NCI-H2081 treated with DMSO at 0.1 percent for 48 hours (cell line): Measurements from ENCODE around the gene INSIG2.

ENCODE experiments used
- DNase-seq: peaks from one replicate; lab custom pipeline; 2025; lab: John Stamatoyannopoulos, UW

The INSIG2 gene

DNA sequence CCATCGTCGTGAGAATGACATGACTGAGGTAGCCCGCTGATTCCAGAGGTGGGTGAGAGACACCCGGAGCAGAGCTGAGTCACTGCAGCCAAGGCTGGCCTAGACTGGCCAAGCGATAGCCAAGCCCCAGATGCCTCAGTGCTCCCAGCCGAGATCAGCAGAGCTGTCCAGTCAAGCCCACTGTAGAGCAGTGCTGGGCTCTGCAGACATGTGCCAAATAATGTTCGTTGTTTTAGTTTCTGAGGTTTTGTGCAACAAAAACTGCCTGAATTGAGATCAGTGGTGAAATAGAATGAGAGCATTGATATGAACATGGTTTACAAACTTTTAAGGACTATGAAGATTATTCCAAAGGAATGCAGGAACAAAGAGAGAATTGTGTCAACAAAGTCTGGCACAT lies 42.1 kb downstream of the INSIG2 start:
- DNase-seq, result no peak

DNA sequence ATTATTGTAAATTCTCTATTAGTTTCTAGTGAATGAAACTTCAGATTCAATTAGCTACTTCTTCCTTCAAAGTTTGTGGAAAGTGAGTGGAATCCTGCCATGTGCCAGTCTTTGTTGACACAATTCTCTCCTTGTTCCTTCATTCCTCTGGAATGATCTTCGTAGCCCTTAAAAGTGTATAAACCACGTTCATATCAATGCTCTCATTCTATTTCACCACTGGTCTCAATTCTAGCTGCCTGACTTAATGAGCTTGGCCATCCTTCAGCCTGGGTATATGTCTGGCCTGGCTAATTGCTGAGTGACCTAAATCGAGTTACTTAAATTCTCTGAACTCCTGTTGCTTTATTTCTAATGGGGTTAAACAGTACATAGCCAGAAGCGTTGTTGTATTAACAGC lies 43.5 kb downstream of the INSIG2 start:
- no peak for DNase-seq

DNA sequence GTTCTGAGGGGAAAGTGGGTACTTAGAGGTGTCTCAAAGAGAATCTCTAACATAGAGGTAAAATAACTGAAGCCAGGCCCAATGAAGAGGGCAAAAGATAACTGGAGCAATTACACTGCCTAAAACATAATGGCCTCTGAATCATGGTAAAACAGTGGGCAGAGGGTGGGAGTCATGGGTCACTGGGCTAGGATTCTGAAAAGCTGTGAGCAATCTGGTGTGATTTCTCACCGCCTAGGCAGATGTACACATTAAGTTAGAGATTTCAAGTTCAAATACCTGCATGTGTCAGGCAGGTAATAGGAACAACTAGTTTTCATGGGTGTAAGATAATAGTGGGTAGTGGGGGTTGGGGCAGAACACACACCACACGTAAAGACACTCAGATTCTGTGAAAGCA lies 45.6 kb downstream of the INSIG2 start:
- no peak for DNase-seq

DNA sequence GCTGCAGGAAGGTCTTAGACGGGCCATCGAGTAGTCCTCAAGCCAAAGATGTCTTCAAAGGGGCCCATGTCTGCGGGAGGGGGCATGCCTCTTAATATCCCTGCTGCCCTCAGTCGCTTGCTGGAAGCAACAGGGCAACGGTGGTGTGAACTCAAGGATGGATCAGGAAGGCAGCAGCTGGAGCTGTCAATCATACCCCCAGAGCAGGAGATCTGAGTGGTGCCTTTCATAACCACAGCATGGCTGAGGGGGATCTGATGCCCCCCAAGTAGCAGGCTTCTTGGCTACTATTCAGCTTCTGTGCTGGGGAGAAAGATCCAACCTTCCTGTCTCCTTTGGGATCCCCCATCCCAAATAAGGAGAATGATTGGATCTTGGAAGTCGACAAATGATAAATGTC lies 46.4 kb downstream of the INSIG2 start:
- no peak for DNase-seq

DNA sequence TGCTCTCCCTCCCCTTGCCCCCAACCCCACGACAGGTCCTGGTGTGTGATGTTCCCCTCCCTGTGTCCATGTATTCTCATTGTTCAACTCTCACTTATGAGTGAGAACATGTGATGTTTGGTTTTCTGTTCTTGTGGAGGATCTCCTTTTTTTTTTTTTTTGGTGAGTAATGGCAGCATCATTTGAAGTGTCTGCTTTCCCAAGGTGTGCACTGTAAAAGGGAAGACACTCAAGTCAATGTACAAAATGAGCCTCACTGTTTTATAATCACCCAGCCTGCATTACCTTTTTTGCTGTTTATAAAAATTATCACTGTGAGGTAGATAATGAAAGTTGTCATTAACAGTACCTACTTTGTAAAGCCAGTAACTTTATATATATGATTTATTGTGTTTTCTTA lies 56.9 kb downstream of the INSIG2 start:
- no peak for DNase-seq

DNA sequence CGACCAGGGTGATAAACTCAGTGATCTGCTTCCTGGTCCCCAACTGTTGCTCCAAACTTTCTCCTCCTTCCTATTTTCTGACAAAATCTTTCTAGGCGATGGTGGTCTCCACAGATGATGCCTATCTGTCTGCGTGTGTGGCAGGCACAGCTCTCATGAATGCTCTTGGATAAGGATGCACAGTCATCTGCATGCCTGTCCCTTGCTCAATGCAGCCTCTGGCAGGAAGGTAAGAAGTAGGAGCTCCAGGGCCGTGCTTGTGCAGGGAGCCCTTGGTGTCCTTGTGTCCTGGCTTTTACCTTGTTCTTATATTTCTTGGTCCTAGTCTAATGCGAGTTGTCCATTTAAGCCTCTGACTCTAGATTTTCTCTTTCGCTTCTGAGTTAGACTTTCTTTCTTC lies 57.5 kb downstream of the INSIG2 start:
- no peak for DNase-seq

DNA sequence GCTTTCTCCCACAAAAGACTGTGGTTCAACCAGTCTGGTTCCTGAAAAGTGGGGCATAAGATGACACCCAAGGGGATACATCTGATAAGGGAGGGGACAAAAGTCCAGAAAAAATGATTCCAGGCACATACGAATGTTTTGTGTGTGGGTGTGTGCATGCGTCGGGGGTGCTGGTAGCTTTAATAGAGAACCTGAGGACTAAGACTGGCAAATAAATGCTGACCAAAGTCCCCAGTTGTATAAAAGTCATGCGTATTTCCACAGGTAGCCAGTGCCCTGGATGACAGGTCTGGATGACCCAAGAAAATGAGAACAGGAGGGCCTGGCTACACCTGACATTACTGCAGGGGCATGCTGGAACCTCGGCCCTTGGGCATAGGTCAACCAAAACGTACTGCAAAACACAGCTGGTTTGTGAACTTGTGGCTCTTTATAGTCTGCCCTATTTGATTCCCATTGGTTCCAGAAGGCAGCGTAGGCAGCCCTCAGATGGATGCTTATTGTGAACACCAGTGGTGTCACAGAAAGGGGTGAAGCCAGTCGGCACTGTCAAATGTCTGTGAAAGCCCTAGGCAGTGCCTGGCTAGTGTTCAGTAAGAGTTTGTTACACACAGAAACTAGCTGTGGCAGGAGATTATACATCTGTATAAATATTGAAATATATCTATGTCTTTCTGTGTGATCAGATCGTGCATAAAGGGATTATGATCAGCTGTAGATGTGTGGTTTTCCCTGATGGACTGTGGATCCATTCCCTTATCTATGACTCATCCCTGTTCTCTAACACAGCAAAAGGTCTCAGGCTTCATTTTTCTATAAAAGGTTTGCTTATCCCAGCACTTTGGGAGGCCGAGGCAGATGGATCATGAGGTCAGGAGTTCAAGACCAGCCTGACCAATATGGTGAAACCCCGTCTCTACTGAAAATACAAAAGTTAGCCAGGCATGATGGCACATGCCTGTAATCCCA lies 58.3 kb downstream of the INSIG2 start:
- no peak for DNase-seq

DNA sequence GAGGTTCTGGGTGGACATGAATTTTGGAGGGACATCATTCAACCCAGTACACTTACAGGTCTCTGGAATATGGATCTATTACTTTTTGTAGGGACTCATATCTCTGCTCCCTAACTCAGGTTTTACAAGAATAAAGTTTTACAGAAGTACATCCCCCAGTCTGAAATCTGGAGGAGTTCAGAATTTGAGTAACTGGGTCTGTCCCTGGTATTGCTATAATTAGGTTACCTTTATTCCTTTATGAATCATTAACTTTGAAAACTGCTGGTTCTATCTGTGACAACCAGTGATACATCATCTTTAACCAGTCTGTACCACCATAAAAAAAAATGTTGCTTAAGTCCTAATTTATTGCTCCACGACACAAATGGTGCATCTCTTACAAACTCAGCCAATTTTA lies 59.9 kb downstream of the INSIG2 start:
- DNase-seq, result no peak

DNA sequence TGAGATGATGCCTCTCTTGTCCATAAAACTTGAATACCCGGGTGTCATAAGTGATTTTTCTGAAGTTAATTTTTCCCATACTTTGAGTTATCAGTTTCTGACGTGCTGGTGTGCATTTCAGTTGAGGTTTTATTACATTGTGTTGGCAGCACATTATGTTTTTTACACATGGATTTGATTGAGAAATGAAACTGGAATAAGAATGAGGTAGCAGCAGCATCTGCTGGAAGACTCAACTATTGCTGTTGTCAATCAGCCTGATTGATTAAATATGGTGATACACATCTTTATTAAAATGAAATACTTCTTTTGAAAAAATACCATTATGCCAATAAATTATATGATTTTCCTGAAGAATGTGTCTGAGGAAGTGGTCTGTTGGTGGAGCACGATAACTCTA lies 60.5 kb downstream of the INSIG2 start:
- DNase-seq, result no peak

DNA sequence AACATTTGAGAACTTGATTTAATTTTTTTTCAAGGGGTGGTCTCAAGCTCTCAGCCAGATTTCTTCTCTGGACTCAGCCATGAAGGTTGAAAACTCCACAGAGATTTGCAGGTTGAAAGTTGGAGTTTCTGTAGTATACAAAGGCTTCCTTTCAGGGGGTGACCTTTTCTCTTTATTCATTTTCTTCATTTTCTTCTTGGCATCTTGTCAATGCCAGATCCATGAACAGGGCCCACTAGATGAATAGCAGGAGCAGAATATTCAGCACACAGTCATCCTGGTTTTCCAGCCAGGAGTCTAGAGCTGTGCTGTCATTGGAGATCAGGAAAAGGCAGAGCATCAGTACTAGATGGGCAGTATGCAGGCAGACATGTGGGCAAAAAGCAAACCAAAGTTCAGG lies 62.0 kb downstream of the INSIG2 start:
- no peak for DNase-seq

DNA sequence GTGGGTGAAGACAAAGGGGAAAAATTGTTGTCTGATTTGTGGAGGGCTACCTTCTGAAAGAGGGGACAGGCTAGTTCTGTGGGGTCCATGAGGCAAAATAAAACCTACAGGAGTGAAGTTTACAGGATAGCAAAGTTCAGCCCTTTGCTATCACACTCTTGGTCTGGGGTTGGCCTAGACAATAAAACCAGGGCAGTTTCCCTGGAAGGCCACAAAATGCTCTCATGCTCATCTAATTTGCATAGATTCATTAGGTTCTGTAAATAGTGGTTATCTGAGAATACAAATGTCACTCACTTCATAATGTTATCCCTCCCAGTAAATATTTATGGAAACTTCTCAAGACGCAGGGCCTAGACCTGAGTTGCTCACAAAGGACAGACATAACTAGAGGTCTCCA lies 63.6 kb downstream of the INSIG2 start:
- DNase-seq, result no peak

DNA sequence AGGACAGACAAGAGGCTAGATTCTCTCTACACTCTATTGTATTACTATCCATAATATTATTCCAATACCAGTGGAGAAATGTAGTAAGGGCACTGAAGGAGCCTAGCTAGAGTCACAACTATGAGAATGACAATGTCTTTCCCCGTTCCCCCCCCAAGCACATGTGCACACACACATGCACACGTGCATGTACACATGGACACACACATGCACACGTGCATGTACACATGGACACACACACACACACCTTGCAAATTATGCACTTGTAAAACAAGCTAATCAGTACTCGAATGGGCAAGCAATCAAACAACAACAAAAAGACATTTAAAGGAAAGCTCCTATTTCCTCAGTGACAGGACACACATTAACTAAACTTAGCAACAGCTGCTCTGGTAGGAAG lies 65.2 kb downstream of the INSIG2 start:
- no peak for DNase-seq

DNA sequence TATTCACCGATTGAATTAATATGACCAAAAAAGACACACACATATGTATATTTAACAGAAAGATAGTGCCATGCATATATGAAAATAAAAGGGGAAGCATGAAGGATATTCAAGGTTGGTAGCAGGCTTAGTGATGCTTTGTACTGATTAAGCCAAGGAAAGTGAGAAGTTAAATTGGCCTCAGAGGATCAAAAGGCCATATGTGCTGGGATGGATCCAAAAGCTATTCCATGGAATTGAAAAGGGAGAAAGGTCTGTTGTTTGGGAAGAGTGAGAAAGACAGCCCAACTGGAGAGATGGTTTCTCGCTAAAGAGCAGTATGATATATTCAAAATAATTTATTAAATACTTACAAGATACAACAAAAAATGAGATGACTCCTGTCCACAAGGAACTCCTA lies 65.9 kb downstream of the INSIG2 start:
- DNase-seq, result no peak
